OCI-LY1 (cell line): ENCODE results near the gene CTNND2.

Experiments used
- H2AFZ ChIP-seq: fragments of 200-600 bp; sonication (generic), shearing (Covaris generic); 2 replicates; pipeline ENCODE4 v1.6.0; 2014; ENCODE audit warnings: antibody characterized with exemption, mild to moderate bottlenecking, low read length
- H3F3A ChIP-seq: fragments of 200-600 bp; sonication (generic), shearing (Covaris generic); 2 replicates; pipeline ENCODE4 v1.6.0; 2014; ENCODE audit warnings: mild to moderate bottlenecking, antibody characterized with exemption, low read length, moderate library complexity; ENCODE audit not compliant: insufficient read depth
- H3K27ac ChIP-seq: fragments of 200-600 bp; sonication (generic); 2 replicates; pipeline ENCODE4 v1.5.1; 2014; ENCODE audit warnings: low read length, mixed run types, mild to moderate bottlenecking, low read depth; ENCODE audit not compliant: poor library complexity, severe bottlenecking
- H3K27me3 ChIP-seq: fragments of 200-600 bp; sonication (generic); 2 replicates; pipeline ENCODE4 v1.6.0; 2014; ENCODE audit warnings: antibody characterized with exemption, mild to moderate bottlenecking, low read length, moderate library complexity; ENCODE audit not compliant: insufficient read depth
- H3K36me3 ChIP-seq: fragments of 200-600 bp; sonication (generic); 2 replicates; pipeline ENCODE4 v1.6.1; 2014; ENCODE audit warnings: mild to moderate bottlenecking, antibody characterized with exemption, low read length, moderate library complexity, mixed read lengths; ENCODE audit not compliant: insufficient read depth
- H3K4me1 ChIP-seq: fragments of 200-600 bp; sonication (generic); 2 replicates; pipeline ENCODE4 v1.5.1; 2014; ENCODE audit warnings: mild to moderate bottlenecking, low read length, moderate library complexity; ENCODE audit not compliant: insufficient read depth, severe bottlenecking
- H3K4me2 ChIP-seq: fragments of 200-600 bp; sonication (generic), shearing (Covaris generic); 2 replicates; pipeline ENCODE4 v1.6.1; 2014; ENCODE audit warnings: low read length
- H3K4me3 ChIP-seq: fragments of 200-600 bp; sonication (generic); 2 replicates; pipeline ENCODE4 v1.5.1; 2014; ENCODE audit warnings: low read length, low read depth, mild to moderate bottlenecking, mixed read lengths; ENCODE audit not compliant: poor library complexity, severe bottlenecking
- H3K79me2 ChIP-seq: fragments of 200-600 bp; shearing (Covaris generic); 2 replicates; pipeline ENCODE4 v1.6.1; 2016; ENCODE audit warnings: mixed run types, low read length, mixed read lengths; ENCODE audit not compliant: insufficient read depth
- H3K9ac ChIP-seq: fragments of 200-600 bp; sonication (generic), shearing (Covaris generic); 2 replicates; pipeline ENCODE4 v1.6.1; 2014; ENCODE audit warnings: mild to moderate bottlenecking, low read length, mixed read lengths
- H3K9me2 ChIP-seq: fragments of 200-600 bp; sonication (generic), shearing (Covaris generic); 2 replicates; pipeline ENCODE4 v1.6.1; 2014; ENCODE audit warnings: low read depth, mild to moderate bottlenecking, low read length, mixed read lengths
- H3K9me3 ChIP-seq: fragments of 200-600 bp; shearing (Covaris generic); 2 replicates; pipeline ENCODE4 v1.6.1; 2014; ENCODE audit warnings: low read length, mixed read lengths
- H4K20me1 ChIP-seq: fragments of 200-600 bp; sonication (generic), shearing (Covaris generic); 2 replicates; pipeline ENCODE4 v1.6.0; 2016; ENCODE audit warnings: mild to moderate bottlenecking, low read length; ENCODE audit not compliant: insufficient read depth
- CTCF ChIP-seq: fragments of 200-600 bp; sonication (generic), shearing (Covaris generic); IDR thresholded peaks from 2 replicates; pipeline ENCODE4 v1.5.1; 2017; ENCODE audit warnings: mild to moderate bottlenecking, antibody characterized with exemption, low read length, moderate library complexity, mixed read lengths
- EZH2 ChIP-seq: fragments of 200-600 bp; sonication (generic), shearing (Covaris generic); IDR thresholded peaks from 2 replicates; pipeline ENCODE4 v1.8.0; 2017; ENCODE audit warnings: borderline replicate concordance, mixed run types, mild to moderate bottlenecking, antibody characterized with exemption, low read length, moderate library complexity, mixed read lengths

The CTNND2 gene

DNA sequence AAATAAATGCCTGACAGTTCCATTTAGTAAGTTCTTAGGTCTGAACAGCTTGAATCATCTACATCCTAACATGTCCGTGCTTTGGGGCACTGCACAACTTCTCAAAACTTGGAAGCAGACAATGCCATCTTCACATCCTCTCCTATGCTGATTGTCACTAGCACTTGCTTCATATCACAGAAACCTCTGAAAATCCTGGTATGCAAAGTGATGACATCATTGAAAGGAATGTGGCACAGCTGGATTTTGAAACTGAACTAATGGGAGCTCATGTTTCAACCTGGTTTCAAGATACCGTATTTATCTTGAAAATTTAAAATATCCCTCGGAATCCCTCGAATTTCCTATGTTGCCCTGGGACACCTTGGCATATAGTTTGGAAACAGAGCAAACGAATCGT lies 653.0 kb downstream of the CTNND2 start:
- Histone ChIP-seq H3K4me2 (no peak overlapping the region), H3K4me1 (no peaks in the 10 kb centered on the region)

GRCh38 chr5:11248966-11249365 lies 655.3 kb downstream of the CTNND2 start:
- H3K4me2 ChIP-seq, result no peak overlapping the region
- no peaks in the 10 kb centered on the region for H4K20me1 ChIP-seq
- H3K36me3 ChIP-seq, result no peaks in the 10 kb centered on the region
- H3K4me3 ChIP-seq, result no peak overlapping the region
- H3K27me3 ChIP-seq, result no peaks in the 10 kb centered on the region
- H3K9me2 ChIP-seq, result no peaks in the 10 kb centered on the region
- no peak for TF ChIP-seq CTCF
- no peak for TF ChIP-seq EZH2
- H3K9me3 ChIP-seq, result no peaks in the 10 kb centered on the region
- H3K9ac ChIP-seq, result no peak overlapping the region
- no peak overlapping the region for H3K27ac ChIP-seq
- no peaks in the 10 kb centered on the region for H3F3A ChIP-seq
- H3K4me1 ChIP-seq, result no peaks in the 10 kb centered on the region
- no peaks in the 10 kb centered on the region for H3K79me2 ChIP-seq
- no peak overlapping the region for H2AFZ ChIP-seq

More for the DNA sequence above, 653.0 kb downstream of the CTNND2 start:
- Histone ChIP-seq H4K20me1 (no peaks in the 10 kb centered on the region), H3K9ac (no peak overlapping the region), H3K36me3 (no peaks in the 10 kb centered on the region), H3K27ac (no peak overlapping the region), H3K79me2 (no peaks in the 10 kb centered on the region), H3K9me2 (no peaks in the 10 kb centered on the region), H2AFZ (no peak overlapping the region), H3K27me3 (no peaks in the 10 kb centered on the region), H3F3A (no peaks in the 10 kb centered on the region), H3K4me3 (no peak overlapping the region), H3K9me3 (no peaks in the 10 kb centered on the region)
- TF ChIP-seq CTCF, result no peak
- no peak for TF ChIP-seq EZH2

DNA sequence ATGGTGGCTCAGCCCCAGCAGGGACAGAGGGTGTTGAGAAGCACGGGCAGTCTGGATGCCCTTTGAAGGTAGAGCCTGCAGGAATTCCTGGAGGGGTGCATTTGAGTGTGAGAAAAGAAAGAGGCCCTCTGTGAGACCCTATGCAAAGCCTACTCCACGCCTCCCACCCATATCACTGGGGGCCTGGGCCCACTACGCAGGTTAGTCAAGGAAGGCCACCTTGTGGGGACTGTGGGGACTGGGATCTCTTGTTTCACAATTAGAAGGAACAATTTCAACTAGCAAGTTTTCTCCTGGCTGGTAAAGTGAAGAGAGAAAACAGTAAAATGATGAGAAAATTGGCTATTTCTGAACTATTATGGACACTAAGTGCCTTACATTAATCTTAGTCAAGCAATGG lies 657.0 kb downstream of the CTNND2 start:
- H3K4me3 ChIP-seq, result no peak overlapping the region
- no peaks in the 10 kb centered on the region for H3K36me3 ChIP-seq
- no peaks in the 10 kb centered on the region for H3K27me3 ChIP-seq
- TF ChIP-seq CTCF (peak; percentile 14; the same call in 1 of the 2 replicates), EZH2 (no peak)
- H3K4me2 ChIP-seq, result no peak overlapping the region
- no peaks in the 10 kb centered on the region for H3K4me1 ChIP-seq
- no peaks in the 10 kb centered on the region for H3K9me2 ChIP-seq
- no peaks in the 10 kb centered on the region for H3K9me3 ChIP-seq
- no peak overlapping the region for H3K9ac ChIP-seq
- H3F3A ChIP-seq, result no peaks in the 10 kb centered on the region
- H3K27ac ChIP-seq, result no peak overlapping the region
- no peaks in the 10 kb centered on the region for H4K20me1 ChIP-seq
- no peaks in the 10 kb centered on the region for H3K79me2 ChIP-seq
- no peak overlapping the region for H2AFZ ChIP-seq
